Inflammatory macrophage (primary cell): ENCODE measurements around the gene TESK2.
"Not testable (repeated sequence)": the region's sequence is repeated elsewhere in the genome, so short reads cannot be mapped to it uniquely, and the experiment has no call there.

Source experiments
- DNase-seq, 2 donors: peaks; one replicate each; pipeline ENCODE4 v3.0.0-alpha.2; 2020 to 2022

The TESK2 gene

GRCh38 chr1:45470306-45470798, 20.6 kb downstream of the TESK2 start:
- no peak for DNase-seq

- DNase-seq, result not testable (repeated sequence)
These were observed 23.6 kb downstream of the TESK2 start for GRCh38 chr1:45467353-45467752.

GRCh38 chr1:45465277-45465676, 25.7 kb downstream of the TESK2 start:
- no peak for DNase-seq

- DNase-seq, result no peak
These were observed 32.1 kb downstream of the TESK2 start for GRCh38 chr1:45458894-45459293.

- DNase-seq, result no peak
These were observed 34.4 kb downstream of the TESK2 start for GRCh38 chr1:45456531-45456930.

- DNase-seq, result no peak
These were observed 35.8 kb downstream of the TESK2 start for GRCh38 chr1:45455162-45455561.

GRCh38 chr1:45454464-45454863, 36.5 kb downstream of the TESK2 start:
- DNase-seq, result no peak

GRCh38 chr1:45452503-45452902, 38.5 kb downstream of the TESK2 start:
- DNase-seq, result no peak

GRCh38 chr1:45448357-45448756, 42.6 kb downstream of the TESK2 start:
- DNase-seq, result no peak

- DNase-seq, result no peak
These were observed 43.9 kb downstream of the TESK2 start for GRCh38 chr1:45446950-45447672.

- DNase-seq, result no peak
These were observed 44.4 kb downstream of the TESK2 start for GRCh38 chr1:45446530-45446929.

- peak; percentile 11 to 29 for DNase-seq
These were observed 46.3 kb downstream of the TESK2 start for GRCh38 chr1:45444609-45445131.

- DNase-seq, result no peak
These were observed 47.1 kb downstream of the TESK2 start for GRCh38 chr1:45443580-45444446.

GRCh38 chr1:45442272-45442671, 48.7 kb downstream of the TESK2 start:
- no peak for DNase-seq

GRCh38 chr1:45437323-45437722, 53.6 kb downstream of the TESK2 start:
- peak; percentile 7 to 36 for DNase-seq

GRCh38 chr1:45430490-45430889, 60.5 kb downstream of the TESK2 start:
- peak; percentile 74 to 87 for DNase-seq

GRCh38 chr1:45429561-45430159, 61.3 kb downstream of the TESK2 start:
- peak in 1 of 2 donors; percentile 24 for DNase-seq

- no peak for DNase-seq
These were observed 66.9 kb downstream of the TESK2 start for GRCh38 chr1:45423906-45424678.

- DNase-seq, result no peak
These were observed 69.0 kb downstream of the TESK2 start for GRCh38 chr1:45421935-45422334.

- DNase-seq, result no peak
These were observed 76.2 kb downstream of the TESK2 start for GRCh38 chr1:45414746-45415145.

GRCh38 chr1:45412899-45413298, 78.1 kb downstream of the TESK2 start:
- peak; percentile 48 to 55 for DNase-seq

GRCh38 chr1:45411510-45411899, 79.5 kb downstream of the TESK2 start:
- DNase-seq, result no peak
